Putamen (tissue), 1 donor: ENCODE data around the gene VEPH1.

ENCODE experiments used
- DNase-seq: peaks from one replicate; pipeline ENCODE4 v3.0.0-alpha.2; 2016; ENCODE audit warnings: low spot score

The VEPH1 gene

GRCh38 chr3:157502916-157503595 is at the start of gene VEPH1:
VEPH1 (minus strand) TSS chr3:157503416; CDS start chr3:157495349, 8,067 bp downstream.
- DNase-seq = no peak

- no peak for DNase-seq
Observed at GRCh38 chr3:157551961-157552360, 48.7 kb upstream of the VEPH1 start.

- no peak for DNase-seq
Observed at GRCh38 chr3:157549498-157549897, 46.3 kb upstream of the VEPH1 start.

GRCh38 chr3:157544501-157545130 is 41.4 kb upstream of the VEPH1 start:
- DNase-seq = no peak

- no peak for DNase-seq
Observed at GRCh38 chr3:157543501-157544035, 40.4 kb upstream of the VEPH1 start.

DNA sequence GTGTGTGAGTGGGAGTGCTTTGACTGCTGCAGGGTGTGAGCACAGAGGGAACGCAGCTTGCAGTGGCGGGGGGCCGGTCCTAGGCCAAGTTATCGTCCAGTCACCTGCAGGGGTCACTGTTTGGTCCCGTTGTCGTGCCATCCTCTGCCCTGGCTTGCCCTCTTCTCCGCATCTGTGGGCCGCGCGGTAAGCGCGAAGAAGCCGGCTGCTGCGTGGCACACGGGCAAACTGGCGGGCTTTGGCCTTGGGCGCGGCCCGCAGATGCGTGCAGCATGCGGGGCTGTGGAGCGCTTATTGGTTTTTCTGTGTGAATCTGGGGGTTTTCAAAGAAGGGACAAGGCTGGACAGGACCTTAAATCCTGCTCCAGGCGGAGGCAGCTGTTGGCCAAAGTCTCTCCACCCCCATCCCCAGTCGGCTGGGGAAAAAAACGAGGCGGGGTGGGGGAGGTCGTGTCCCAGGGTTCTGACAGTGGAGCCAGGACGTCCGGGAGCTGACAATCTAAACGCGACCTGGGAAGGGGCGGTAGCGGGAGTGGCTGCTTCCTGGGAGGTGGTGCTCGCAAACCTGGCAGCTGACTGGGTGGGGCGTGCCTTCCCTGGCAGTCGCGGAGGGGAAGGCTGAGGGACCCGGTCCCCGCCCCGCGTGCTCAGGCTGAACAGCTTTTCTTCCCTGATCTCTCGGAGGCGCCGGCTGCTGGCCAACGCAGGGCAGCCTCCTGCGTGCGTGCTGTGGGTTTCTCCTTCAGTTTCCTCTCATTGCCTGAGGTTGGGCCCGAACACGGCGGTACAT is 39.7 kb upstream of the VEPH1 start:
- DNase-seq = no peak

DNA sequence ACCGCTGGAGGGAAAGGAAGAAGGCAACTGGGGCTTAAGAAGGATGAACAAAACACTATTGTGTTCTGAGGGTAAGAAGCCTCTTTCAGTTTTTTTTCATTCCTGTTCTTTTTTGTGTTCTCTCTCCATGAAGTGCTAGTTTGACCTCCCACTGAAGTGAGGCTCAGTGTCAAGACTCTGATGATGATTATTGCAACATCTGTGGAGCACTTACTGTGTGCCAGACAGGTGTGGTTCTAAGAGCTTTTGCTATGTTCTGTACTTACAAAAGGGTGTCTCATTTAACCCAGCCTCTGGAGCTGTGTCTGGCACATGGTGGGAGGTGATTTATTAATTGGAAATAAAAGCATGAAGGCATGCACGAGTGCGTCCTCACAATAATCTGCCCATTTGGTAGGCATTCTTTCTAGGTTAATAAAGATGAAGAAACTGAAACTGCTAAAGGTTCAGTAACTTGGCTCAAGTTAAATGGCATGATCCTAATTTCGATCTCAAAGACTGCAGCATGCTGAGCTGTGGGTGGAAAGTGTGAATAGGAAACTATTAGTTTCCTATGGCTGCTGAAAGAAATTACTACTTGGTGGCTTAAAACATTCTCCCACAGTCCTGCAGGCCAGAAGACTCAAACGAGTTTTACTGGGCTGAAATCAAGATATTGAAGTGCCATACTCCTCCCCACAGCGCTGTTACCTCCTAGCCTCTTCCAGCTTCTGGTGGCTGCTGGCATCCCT is 38.5 kb upstream of the VEPH1 start:
- no peak for DNase-seq

DNA sequence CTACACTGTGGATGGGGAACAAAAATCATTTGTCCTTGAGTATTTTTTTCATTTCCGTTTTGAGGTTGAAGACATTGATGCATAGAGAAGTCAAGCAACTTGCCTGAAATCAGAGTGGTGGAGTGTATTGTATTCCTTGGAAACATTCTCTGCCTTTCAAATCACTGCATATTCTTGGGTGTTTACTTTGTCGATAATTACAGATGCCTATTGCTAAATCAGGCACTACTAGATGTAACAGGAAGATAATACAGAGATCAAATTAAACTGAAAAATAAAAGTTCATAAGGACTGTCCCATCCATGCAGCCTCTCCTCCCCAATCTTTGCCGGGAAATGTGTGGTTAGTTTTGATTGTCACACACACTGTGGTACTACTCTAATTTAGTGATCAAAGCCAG is 37.4 kb upstream of the VEPH1 start:
- DNase-seq = no peak

- no peak for DNase-seq
Observed at GRCh38 chr3:157535667-157536066, 32.5 kb upstream of the VEPH1 start.

- no peak for DNase-seq
Observed at GRCh38 chr3:157534725-157535161, 31.5 kb upstream of the VEPH1 start.

GRCh38 chr3:157533298-157534070 is 30.3 kb upstream of the VEPH1 start:
- DNase-seq = no peak

GRCh38 chr3:157532529-157533297 is 29.5 kb upstream of the VEPH1 start:
- DNase-seq = peak; percentile 47

DNA sequence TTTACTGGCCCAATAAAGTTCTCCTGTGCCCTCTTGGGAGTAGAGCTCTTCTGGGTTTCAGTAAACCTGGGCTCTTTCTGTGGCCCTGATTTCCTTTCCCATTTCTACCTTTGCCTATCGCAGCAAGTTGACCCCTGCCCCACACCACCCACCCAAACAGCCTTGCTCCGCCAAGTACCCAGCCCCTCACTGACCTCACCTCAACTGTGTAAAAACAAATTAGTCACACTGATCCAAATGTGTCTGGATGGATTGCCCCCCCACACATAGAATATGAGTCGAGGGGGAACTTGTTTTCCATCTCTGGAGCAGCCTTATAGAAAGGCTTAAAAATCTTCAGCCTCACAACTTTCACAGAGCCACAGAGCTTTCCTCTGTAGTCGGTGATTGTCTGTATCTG is 28.6 kb upstream of the VEPH1 start:
- no peak for DNase-seq

GRCh38 chr3:157531301-157531660 is 28.1 kb upstream of the VEPH1 start:
- no peak for DNase-seq

- no peak for DNase-seq
Observed at GRCh38 chr3:157530637-157531300, 27.6 kb upstream of the VEPH1 start.

- no peak for DNase-seq
Observed at GRCh38 chr3:157529751-157530150, 26.5 kb upstream of the VEPH1 start.

- DNase-seq = no peak
Observed at GRCh38 chr3:157529085-157529484, 25.9 kb upstream of the VEPH1 start.

DNA sequence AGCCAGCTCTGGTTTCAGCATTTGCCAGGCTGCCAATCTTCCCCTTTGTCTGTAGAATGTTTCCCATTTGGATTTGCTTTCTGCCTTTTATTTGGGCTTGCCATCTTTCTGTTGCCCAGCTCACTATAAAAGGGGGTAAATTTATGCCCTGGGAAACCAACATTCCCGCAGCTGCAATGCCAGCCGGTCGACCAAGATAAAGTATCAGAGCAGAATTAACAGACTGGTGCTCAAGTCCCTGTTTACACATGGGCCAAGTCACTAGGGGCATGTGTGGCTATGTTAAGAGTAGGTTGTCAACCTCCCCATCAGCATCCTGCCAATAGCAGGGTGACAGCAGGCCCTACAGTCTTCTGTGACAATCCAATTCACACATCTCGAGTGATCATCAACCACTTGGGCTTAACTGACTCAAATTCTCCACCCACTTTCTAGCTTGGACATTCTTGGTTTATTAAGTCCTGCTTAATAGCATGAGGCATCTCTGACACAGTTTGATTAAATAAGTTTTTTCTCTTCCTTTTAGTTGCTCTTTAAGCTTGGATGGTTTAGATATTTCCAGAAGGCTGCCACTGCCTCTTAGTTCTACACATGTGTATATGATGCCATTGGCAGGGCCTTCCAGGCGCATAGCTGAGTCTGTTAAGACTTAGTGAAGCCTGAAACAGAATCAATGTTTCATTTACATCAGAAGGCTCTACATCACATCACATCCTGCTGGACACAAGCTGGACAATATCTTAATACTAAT is 24.1 kb upstream of the VEPH1 start:
- DNase-seq = no peak

- DNase-seq = no peak
Observed at GRCh38 chr3:157526036-157526435, 22.8 kb upstream of the VEPH1 start.
